Mammary epithelial cell (primary cell): ENCODE results near the gene CDCA7L.

Source experiments
- EZH2 ChIP-seq: IDR thresholded peaks from 2 replicates; pipeline ENCODE4 v1.6.1; 2012; ENCODE audit warnings: low read length, inconsistent platforms, borderline replicate concordance
- TF ChIP-seq, protein P1 (sequence below), 2 donors: IDR thresholded peaks in 1 of 2; conservative IDR thresholded peaks in 1 of 2; 2 replicates each; pipeline ENCODE4 v1.5.1; 2011 to 2012; ENCODE audit warnings: inconsistent platforms in 2 of 2, low read length in 2 of 2, mild to moderate bottlenecking in 2 of 2, control low read depth in 1 of 2, low read depth in 1 of 2; ENCODE audit not compliant: insufficient read depth in 1 of 2; ENCODE audit errors: extremely low read depth in 1 of 2

DNA sequence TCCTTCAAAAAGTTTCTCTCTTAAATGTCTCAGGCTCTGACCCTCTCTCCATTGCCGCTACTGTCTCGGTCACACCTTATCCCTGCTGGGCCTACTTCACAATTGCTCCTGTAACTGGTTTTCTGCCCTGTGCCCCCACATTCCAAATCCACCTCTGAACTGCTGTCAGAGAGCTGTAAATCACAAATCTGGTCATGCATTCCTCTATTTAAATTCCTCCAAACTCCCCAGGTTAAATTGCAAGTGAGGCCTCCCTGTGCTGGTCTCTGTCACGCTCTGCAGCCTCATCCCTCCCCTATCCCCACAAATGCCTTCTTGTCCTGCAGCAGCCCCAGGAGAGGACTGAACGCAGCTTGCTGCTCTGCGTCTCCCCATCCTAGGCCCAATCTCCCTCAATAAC is 40.4 kb upstream of the CDCA7L start:
- TF ChIP-seq, protein P1, sequence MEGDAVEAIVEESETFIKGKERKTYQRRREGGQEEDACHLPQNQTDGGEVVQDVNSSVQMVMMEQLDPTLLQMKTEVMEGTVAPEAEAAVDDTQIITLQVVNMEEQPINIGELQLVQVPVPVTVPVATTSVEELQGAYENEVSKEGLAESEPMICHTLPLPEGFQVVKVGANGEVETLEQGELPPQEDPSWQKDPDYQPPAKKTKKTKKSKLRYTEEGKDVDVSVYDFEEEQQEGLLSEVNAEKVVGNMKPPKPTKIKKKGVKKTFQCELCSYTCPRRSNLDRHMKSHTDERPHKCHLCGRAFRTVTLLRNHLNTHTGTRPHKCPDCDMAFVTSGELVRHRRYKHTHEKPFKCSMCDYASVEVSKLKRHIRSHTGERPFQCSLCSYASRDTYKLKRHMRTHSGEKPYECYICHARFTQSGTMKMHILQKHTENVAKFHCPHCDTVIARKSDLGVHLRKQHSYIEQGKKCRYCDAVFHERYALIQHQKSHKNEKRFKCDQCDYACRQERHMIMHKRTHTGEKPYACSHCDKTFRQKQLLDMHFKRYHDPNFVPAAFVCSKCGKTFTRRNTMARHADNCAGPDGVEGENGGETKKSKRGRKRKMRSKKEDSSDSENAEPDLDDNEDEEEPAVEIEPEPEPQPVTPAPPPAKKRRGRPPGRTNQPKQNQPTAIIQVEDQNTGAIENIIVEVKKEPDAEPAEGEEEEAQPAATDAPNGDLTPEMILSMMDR (conservative IDR thresholded peaks at IDR 0.05 in 1 of 2, IDR thresholded peaks at IDR 0.05 in 1 of 2; ENCODE audit: extremely low read depth in 1 of 2, insufficient read depth in 1 of 2, low read depth in 1 of 2, low read length in 2 of 2): no peak
- TF ChIP-seq EZH2: no peak
